PC-9 (cell line): ENCODE results near the gene CYP24A1. TPM values are rescaled to one million over a fixed set of nuclear protein-coding genes. Genes with fewer than 3 reads are reported as not detected.

ENCODE experiments used
- BruUV-seq: library from RNA; stranded (reverse); fragments of 400-500 nt; replicated peaks from 2 replicates; lab custom pipeline; 2021; lab: Mats Ljungman, UMichigan
- CTCF ChIA-PET: fragments of 300-600 bp; sonication (Branson Sonifier 250); formaldehyde crosslinking; loops from one replicate; lab custom pipeline; 2022; ENCODE audit warnings: antibody characterized with exemption; lab: Charles Lee
- POLR2A ChIA-PET: fragments of 300-600 bp; sonication (Branson Sonifier 250); formaldehyde crosslinking; loops from one replicate; lab custom pipeline; 2022; ENCODE audit warnings: antibody characterized with exemption; ENCODE audit not compliant: unreplicated experiment; lab: Charles Lee
- DNase-seq, 2 experiments: peaks; one replicate each; pipeline versions ENCODE4 v3.0.0 to v3.0.0-alpha.2; 2015 to 2022; ENCODE audit warnings: mixed read lengths in 1 of 2
- H2AFZ ChIP-seq: fragments of 200-600 bp; sonication (generic); 2 replicates; pipeline ENCODE4 v1.8.1; 2017; ENCODE audit warnings: antibody characterized with exemption
- H3F3A ChIP-seq: fragments of 200-600 bp; sonication (generic); 2 replicates; pipeline ENCODE4 v1.8.1; 2017; ENCODE audit warnings: antibody characterized with exemption, mild to moderate bottlenecking, low read depth; ENCODE audit not compliant: insufficient read depth
- H3K27ac ChIP-seq: fragments of 200-600 bp; sonication (generic); 2 replicates; pipeline ENCODE4 v1.6.1; 2016; ENCODE audit warnings: mixed run types
- H3K27me3 ChIP-seq: fragments of 200-600 bp; sonication (generic); 2 replicates; pipeline ENCODE4 v1.6.1; 2016; ENCODE audit warnings: low read depth, mixed run types; ENCODE audit not compliant: insufficient read depth
- H3K36me3 ChIP-seq: fragments of 200-600 bp; sonication (generic); 2 replicates; pipeline ENCODE4 v1.6.1; 2016; ENCODE audit warnings: low read depth, mixed run types
- H3K4me1 ChIP-seq: fragments of 200-600 bp; sonication (generic); replicated peaks from 2 replicates; pipeline ENCODE4 v1.6.1; 2016; ENCODE audit warnings: mixed run types; ENCODE audit not compliant: insufficient read depth
- H3K4me2 ChIP-seq: fragments of 200-600 bp; sonication (generic); 2 replicates; pipeline ENCODE4 v1.6.1; 2017; ENCODE audit warnings: mixed run types
- H3K4me3 ChIP-seq: fragments of 200-600 bp; sonication (generic); 2 replicates; pipeline ENCODE4 v1.6.1; 2016; ENCODE audit warnings: mixed run types
- H3K79me2 ChIP-seq: fragments of 200-600 bp; sonication (generic); 2 replicates; pipeline ENCODE4 v1.6.1; 2017; ENCODE audit warnings: low read depth, mixed run types
- H3K9me2 ChIP-seq: fragments of 200-600 bp; sonication (generic); 2 replicates; pipeline ENCODE4 v1.8.1; 2017; ENCODE audit warnings: mild to moderate bottlenecking; ENCODE audit not compliant: insufficient read depth
- H3K9me3 ChIP-seq: fragments of 200-600 bp; sonication (generic); 2 replicates; pipeline ENCODE4 v1.8.1; 2016; ENCODE audit warnings: low read depth; ENCODE audit not compliant: insufficient read depth
- H4K20me1 ChIP-seq: fragments of 200-600 bp; sonication (generic); 2 replicates; pipeline ENCODE4 v1.8.1; 2017; ENCODE audit not compliant: insufficient read depth
- CTCF ChIP-seq: fragments of 200-600 bp; sonication (generic); conservative IDR thresholded peaks from 2 replicates; pipeline ENCODE4 v1.6.1; 2017; ENCODE audit warnings: mixed run types, antibody characterized with exemption, mild to moderate bottlenecking, moderate library complexity
- EZH2 ChIP-seq: fragments of 200-600 bp; sonication (generic); IDR thresholded peaks from 2 replicates; pipeline ENCODE4 v1.8.0; 2017; ENCODE audit warnings: antibody characterized with exemption, low read depth
- intact Hi-C: fragments of 100-400 bp; cut with micrococcal nuclease; formaldehyde crosslinking; loops from one replicate; pipeline ENCODE4 v1.10.0; 2022; ENCODE audit not compliant: unreplicated experiment
- total RNA-seq: library from RNA; stranded (reverse); gene quantifications from 2 replicates; pipeline ENCODE4 v1.2.3, GENCODE V29; 2021

CYP24A1 gene
- total RNA-seq, 1 experiment from 2014 or later = 4.9 TPM

GRCh38 chr20:54105653-54106052 is 68.1 kb downstream of the CYP24A1 start:
- H3K4me3 ChIP-seq = no peak overlapping the region
- peaks cover 13% of the 10 kb centered on the region for H3K4me1 ChIP-seq
- H3K27ac ChIP-seq = no peak overlapping the region
- 0 out of 2 replicates have a peak, but pooled peaks cover 3% of the 10 kb centered on the region for H3K9me3 ChIP-seq
- intact Hi-C loops = no loop called here
- no peak for DNase-seq
- no peak overlapping the region for H2AFZ ChIP-seq
- no peaks in the 10 kb centered on the region for H3K9me2 ChIP-seq
- no peak for TF ChIP-seq CTCF
- BruUV-seq = no TSS peak
- H3F3A ChIP-seq = peaks cover 9% of the 10 kb centered on the region; the same call in 1 of the 2 replicates
- no peak overlapping the region for H3K4me2 ChIP-seq
- H3K79me2 ChIP-seq = no peaks in the 10 kb centered on the region
- no peaks in the 10 kb centered on the region for H4K20me1 ChIP-seq
- no peaks in the 10 kb centered on the region for H3K36me3 ChIP-seq
- H3K27me3 ChIP-seq = no peaks in the 10 kb centered on the region
- ChIA-PET CTCF (interaction anchor here (0.7 to 1.5 kb wide), 3 partner anchors 9 to 622 kb away, joined by 3 to 4 read pairs (median 3); no protein-coding TSS in a partner anchor), POLR2A (interaction anchor here (0.7 kb wide), 1 partner anchor 11 kb away, joined by 3 read pairs; no protein-coding TSS in a partner anchor)

- H3K27ac ChIP-seq = no peak overlapping the region
- no peak overlapping the region for H3K4me2 ChIP-seq
- H3K4me1 ChIP-seq = peaks cover 4% of the 10 kb centered on the region
- no peaks in the 10 kb centered on the region for H3K36me3 ChIP-seq
- no peaks in the 10 kb centered on the region for H3K9me2 ChIP-seq
- intact Hi-C loops = no loop called here
- no peaks in the 10 kb centered on the region for H4K20me1 ChIP-seq
- peaks cover under 1% of the 10 kb centered on the region; the same call in 1 of the 2 replicates for H3F3A ChIP-seq
- CTCF ChIA-PET = interaction anchor here (1.0 to 2.0 kb wide), 2 partner anchors 29 to 96 kb away, joined by 3 to 5 read pairs; no protein-coding TSS in a partner anchor
- no peaks in the 10 kb centered on the region for H3K27me3 ChIP-seq
- 0 out of 2 replicates have a peak, but pooled peaks cover 3% of the 10 kb centered on the region for H3K9me3 ChIP-seq
- no peak overlapping the region for H3K4me3 ChIP-seq
- BruUV-seq = no TSS peak
- TF ChIP-seq EZH2 = no peak
- no peak for TF ChIP-seq CTCF
- DNase-seq = no peak
- POLR2A ChIA-PET = interaction anchor here (0.6 to 0.9 kb wide), 2 partner anchors 37 to 63 kb away, joined by 5 to 6 read pairs; no protein-coding TSS in a partner anchor
- no peak overlapping the region for H2AFZ ChIP-seq
- H3K79me2 ChIP-seq = no peaks in the 10 kb centered on the region
These were observed 69.0 kb downstream of the CYP24A1 start for GRCh38 chr20:54104781-54105180.

GRCh38 chr20:54103762-54104600 is 69.8 kb downstream of the CYP24A1 start:
- ChIA-PET CTCF (interaction anchor here (0.5 to 2.0 kb wide), 5 partner anchors 13 to 555 kb away, joined by 3 to 13 read pairs (median 3); no protein-coding TSS in a partner anchor), POLR2A (interaction anchor here (0.6 to 0.9 kb wide), 2 partner anchors 37 to 64 kb away, joined by 5 to 6 read pairs; no protein-coding TSS in a partner anchor)
- Histone ChIP-seq H3K27me3 (no peaks in the 10 kb centered on the region), H3K79me2 (no peaks in the 10 kb centered on the region), H3K36me3 (no peaks in the 10 kb centered on the region), H4K20me1 (no peaks in the 10 kb centered on the region), H3K27ac (no peak overlapping the region), H3F3A (no peaks in the 10 kb centered on the region; the same call in 1 of the 2 replicates), H3K9me3 (0 out of 2 replicates have a peak, but pooled peaks cover 3% of the 10 kb centered on the region), H3K9me2 (no peaks in the 10 kb centered on the region), H3K4me1 (no peaks in the 10 kb centered on the region; the same call in 1 of the 2 replicates), H3K4me3 (no peak overlapping the region), H3K4me2 (no peak overlapping the region), H2AFZ (no peak overlapping the region)
- TF ChIP-seq CTCF (no peak), EZH2 (no peak)
- intact Hi-C loops = loop anchor here (1.0 kb wide), 1 partner anchor 19 kb away; no protein-coding TSS in a partner anchor
- BruUV-seq = no TSS peak
- no peak for DNase-seq
